Colon (tissue), 2 donors: ENCODE data around the gene REXO1.
"Not testable (repeated sequence)": the region's sequence is repeated elsewhere in the genome, so short reads cannot be mapped to it uniquely, and the experiment has no call there.

ENCODE experiments used
- FAIRE-seq: peaks from 2 replicates; lab custom pipeline; 2012; peaks lifted over from hg19 to GRCh38; lab: Jason Lieb, UNC
- donor health status: control.
- donor health status: control.

Gene REXO1

DNA sequence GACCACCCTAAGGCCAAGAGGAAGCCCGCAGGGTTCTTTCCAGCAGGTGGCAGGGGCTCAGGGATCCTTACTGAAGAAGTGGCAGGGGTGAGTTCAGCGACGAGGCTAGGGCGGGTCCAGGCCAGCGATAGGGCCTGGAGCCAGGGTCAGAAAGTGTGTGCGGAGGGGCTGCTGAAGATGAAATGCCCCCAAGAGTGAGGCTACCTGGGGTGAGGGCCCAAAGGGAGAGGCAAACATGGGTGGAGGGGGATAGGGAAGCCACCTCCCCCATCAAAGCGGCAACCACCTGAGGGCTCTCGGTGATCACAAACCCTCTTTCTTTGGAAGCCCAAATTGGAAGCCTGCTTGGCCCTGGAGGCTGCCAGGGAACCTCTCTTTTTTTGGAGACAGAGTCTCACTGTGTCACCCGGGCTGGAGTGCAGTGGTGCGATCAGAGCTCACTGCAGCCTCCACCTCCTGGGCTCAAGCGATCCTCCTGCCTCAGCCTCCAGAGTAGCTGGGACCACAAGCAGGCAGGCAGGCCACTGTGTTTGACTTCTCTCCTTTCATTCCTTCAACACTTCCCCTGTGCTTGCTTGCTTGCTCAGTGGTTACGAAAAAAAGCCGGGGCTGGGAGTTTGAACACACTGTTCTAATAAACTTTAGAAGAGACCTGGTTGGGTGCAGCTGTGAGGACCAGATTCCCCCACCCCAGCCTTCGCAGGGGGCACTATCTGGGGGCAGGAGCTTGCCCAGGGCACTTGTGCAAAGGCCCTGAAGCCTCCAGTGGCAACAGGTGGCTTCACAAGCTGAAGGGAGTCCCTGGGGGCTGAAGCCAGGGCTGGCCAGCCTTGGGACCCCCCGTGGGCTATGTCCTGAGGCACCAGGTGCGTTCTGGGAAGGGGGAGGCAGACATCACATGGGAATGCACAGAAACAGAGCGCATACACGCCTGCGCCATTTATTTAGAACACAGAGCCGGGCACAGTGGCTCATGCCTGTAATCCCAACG lies 34.8 kb downstream of the REXO1 start:
- FAIRE-seq, result no peak

DNA sequence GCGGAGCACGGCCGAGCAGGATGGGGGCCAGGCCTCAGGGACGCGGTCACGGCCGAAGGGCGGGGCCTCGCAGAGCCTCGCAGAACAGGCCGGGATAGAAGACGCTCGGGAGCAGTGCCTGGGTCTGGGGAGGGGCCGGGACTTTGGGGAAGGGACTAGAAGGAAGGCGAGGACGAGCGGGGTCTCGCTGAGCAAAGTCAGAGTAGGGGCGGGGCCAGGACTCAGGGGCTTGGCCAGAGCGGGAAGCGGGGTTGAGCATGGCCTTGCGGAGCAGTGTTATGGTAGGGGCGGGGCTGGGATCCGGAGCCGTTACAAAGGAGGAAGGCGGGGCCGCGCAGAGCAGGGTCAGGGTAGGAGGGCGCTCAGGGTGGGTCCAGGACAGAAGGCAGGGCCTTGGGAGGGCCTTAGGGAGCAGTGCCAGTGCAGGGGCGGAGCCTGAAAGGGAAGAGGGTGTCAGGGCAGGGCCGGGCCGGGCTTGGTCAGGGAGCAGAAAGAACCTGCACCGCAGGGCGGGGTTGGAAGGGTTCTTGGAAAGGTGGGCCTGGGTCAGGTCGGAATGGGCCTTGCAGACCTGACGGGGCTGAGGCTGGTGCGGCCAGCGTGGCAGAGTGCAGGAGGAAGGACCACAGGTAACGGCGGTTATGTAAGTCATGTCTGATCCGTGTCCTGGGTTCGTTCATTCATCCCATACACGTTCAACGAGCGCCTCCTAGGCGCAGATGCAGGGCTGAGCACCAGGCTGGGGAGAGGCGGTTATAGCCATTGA lies 35.7 kb downstream of the REXO1 start:
- no peak for FAIRE-seq

DNA sequence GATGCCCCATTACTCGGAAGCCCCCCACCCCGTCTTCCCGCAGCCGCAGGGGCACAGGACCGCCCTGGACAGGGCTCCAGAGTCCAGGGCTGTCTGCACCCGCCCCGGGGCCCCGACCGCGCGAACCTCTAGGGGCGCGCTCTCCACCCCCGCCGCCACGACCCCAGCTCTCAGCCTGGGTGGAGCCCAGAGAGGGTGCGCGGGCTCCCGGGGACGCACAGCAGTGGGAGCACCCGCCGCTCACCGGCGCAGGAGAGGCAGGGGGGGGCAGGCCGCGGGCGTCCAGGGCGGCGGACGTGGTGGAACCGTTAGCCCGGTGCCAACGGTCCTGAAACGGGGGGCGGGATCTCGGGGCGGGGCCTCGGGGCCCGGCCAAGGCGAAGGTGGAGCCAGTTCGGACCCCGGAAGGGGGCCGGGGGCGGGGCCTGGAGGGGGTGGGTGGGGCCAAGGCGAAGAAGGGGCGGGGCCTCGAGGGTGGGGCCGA lies 36.3 kb downstream of the REXO1 start, which contains the start of gene ATP8B3:
ATP8B3 (minus strand) TSS at position 335 of the 484 bp plus-strand sequence. CDS start 540 bp downstream, outside the sequence.
- FAIRE-seq, result no peak

DNA sequence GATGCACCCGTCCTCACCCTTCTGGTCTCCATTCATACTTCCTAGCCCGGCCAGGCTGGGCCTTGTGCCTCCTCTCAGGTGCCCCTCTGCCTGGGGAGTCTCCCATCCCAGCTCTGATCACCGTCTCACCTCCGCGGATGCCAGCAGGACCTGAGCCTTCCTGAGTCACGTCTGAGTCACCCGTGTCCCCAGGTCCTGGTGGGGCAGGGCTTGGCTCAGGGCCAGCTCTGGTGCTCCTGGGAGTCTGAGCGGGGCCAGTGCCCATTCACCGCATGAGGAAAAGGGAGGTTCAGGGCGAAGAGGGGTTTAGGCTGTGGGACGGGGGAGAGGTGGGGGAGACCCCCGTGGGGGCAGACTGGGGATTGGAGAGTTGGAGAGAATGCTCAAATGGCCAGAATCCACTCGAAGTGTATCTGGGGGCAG lies 36.8 kb downstream of the REXO1 start:
- no peak for FAIRE-seq

DNA sequence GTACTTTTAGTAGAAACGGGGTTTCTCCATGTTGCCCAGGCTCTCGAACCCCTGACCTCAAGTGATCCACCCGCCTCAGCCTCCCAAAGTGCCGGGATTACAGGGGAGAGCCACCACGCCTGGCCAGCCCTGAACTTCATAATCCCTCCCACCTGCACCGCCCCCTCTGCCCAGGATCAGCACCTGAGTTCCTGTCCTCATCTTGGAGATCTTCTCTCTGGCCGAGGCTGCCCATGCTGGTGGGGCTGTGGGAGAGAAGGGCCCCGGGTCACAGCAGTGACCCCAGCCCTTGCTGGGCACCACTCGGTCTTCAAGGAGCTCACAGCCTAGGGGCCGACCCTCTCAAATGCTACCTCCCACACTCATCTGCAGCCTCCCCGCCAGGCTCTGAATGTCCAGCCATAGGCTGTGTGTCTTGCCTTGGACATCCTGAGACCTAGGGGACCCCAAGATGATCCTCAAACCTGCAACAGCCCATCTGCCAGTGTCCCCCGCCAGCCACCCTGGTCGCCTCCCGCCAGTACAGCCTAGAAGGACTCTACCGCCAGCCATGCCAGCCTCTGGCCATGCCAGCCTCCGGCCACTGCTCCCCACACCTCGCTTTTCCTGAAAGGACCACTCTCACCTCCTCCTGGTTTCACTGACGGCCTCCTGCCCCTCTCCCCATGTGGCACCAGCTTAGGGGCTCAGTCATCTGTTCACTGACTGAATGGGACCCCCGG lies 37.7 kb downstream of the REXO1 start:
- no peak for FAIRE-seq

DNA sequence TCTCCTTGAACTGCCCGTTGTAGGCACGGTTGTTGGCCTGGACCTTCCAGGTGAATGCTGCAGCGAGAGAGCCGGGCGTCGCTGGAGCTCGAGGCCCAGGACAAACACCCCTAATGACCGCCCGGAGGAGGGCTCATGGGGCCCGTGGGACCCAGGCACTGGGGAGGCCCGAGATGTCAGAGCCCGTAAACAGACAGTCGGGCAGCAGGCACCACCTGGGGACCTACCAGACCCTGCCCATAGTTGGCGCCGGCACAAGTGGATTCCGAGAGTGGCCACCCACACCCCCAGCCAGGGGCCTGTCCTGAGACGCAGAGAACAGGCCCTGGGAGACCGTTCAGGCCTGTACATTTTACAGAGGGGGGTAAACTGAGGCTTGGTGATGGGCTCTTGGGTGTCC lies 38.6 kb downstream of the REXO1 start:
- FAIRE-seq, result no peak

DNA sequence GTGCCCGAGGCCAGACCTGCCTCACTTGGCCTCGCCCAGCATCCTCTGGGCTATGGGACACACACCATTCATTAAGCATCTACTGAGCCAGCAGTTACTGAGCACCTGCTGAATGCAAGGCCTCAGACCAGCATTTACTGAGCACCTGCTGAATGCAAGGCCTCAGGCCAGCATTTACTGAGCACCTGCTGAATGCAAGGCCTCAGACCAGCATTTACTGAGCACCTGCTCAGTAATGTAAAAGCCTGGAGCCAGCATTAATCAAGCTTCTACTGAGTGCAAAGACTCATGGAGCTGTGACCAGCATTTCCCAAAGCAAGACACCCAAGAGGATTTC lies 39.9 kb downstream of the REXO1 start:
- FAIRE-seq, result no peak

DNA sequence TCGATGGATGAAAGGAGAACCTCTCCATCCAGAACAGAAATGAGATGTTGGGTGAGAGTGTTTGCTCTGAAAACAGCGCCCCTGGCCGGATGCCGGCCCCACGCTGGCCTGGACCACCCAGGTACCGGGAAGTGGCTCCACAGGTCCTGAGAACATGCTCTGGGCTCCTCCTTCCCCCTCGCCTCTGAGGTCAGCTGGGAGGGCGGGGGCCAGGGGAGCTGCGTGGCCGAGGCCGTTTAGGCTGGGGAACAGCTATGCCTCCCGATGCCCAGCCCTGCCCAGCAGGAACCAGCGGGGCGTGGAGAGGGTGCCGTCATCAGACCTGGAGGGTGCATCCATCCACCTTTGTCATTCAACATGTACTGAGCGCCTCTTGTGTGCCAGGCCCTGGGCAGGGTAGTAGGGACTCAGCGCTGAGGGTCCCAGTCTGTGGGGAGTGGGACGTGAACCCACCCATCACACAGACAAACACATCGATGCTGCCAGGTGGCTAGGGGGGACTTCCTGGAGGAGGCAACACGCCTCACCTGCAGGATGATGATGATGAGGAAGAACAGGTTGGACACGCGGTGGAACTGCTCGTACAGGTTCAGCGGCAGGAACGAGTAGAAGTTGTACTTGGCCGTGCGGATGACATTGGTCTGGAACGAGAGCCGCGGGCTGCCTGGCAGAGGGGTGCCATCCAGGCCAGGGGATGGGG lies 40.4 kb downstream of the REXO1 start:
- FAIRE-seq, result no peak

DNA sequence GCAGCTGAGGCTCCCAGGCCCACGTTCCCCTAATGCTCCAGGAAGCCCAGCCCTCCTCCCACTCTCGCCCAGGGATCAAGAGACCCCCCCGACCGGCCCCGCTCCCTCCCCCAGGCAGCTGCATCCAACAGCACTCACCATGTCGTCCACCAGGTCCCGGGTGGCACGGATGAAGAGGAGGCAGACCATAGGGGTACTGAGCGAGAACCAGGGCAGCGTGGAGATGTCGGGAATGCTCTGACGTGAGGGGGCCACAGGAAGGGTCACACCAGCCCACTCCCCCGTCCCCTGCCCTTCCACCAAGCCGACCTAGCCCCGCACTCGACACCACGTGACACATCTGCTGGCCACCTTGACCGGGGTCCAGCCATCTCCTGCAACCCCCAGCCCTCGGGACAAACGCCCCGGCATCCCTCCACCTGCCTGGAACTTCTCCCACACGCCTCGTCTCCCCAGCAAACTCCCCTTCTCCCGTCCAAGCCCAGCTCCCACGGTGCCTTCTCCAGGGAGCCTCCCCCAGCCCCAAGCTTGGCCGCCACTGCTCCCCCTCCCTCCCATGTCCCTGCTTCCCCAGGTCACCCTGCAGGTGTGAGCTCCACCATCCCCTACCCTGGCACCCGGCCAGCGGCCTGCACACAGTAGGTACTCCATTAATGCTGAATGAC lies 41.1 kb downstream of the REXO1 start:
- no peak for FAIRE-seq

DNA sequence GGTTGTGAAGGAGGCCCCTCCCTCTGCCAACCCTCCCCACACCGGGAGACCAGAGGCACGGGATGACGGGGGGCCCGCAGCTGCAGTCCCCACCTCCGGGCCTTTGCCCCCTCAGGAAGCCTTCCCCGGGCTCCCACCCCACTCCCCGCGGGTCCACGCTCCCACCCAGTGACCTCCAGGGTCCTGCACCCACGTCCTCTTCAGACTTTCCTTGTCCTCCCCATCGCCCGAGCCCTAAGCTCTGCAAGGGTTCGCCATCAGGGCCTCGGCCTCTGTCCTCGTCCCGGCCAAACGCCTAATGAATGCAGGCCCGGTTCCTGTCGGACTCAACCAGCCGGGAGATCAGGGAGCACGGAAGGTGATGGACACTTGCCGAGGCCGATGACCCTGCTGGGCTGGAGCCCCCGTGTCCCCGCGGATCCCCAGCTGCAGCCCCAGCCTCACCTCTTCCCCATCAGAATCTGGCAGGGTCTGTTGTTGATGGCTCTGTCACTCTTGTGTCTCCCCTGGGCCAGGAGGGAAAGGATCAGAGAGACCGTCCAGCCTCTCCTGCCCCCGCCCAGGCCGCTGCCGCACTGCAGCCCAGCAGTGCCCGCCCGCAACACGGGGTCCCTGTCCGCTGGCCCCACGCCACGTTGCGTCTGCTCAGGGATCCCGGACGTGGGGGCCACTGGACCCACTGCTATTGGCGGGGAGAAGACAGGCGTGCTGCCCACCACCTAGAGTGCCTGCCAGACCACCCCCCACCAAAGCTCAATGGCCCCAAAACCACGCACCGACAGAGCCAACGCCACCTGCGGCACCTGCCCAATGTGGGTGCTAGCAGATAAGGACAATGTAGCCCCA lies 41.9 kb downstream of the REXO1 start:
- no peak for FAIRE-seq

DNA sequence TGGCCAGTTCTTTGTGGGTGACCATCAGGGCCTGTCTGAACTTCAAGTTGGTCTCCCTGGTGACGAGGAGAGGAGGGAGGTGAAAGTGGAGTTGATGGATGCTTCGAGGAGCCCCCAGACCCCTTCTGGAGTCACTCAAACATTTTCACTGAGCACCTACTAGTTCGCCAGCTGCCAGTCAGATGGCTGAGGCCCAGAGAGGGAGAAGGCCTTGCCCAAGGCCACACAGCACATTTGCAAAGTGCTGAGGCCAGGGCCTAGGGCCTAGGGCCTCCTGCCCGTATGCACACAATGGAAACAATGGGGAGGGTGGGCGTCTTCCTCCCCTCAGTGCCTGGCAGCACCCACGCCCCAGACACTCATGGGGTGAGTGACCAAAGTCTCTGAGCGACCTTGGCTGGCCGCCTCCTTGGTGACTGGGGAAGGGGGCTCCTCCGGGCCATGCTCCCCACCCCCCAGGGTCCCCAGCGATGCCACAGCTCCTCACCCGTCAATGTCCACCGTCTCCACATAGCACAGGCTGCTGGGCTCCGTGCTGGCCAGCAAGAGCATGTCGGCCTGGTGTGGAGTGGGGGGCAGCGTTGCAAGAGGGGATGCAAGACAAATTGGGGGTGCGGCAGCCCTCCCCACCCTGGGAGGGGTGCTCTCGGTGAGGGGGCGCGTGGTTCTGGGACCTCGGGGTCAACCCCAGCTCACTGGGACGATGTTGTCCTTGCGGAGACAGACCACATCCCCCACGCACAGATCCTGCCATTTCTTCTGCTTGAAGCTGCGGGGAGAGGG lies 42.7 kb downstream of the REXO1 start:
- no peak for FAIRE-seq

DNA sequence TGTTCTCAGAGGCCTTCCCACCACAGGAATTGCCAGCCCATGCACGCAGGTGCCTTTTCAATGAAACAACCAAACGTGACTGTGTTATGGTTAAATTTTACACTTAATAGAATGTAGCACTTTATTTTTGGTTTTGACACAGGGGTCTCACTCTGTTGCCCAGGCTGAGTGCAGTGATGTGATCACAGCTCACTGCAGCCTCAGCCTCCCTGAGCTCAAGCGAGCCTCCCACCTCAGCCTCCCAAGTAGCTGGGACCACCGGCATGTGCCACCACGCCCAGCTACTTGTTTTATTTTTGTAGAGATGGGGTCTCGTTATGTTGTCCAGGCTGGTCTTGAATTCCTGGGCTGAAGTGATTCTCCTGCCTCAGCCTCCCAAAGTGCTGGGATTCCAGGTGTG lies 43.4 kb downstream of the REXO1 start:
- no peak for FAIRE-seq

DNA sequence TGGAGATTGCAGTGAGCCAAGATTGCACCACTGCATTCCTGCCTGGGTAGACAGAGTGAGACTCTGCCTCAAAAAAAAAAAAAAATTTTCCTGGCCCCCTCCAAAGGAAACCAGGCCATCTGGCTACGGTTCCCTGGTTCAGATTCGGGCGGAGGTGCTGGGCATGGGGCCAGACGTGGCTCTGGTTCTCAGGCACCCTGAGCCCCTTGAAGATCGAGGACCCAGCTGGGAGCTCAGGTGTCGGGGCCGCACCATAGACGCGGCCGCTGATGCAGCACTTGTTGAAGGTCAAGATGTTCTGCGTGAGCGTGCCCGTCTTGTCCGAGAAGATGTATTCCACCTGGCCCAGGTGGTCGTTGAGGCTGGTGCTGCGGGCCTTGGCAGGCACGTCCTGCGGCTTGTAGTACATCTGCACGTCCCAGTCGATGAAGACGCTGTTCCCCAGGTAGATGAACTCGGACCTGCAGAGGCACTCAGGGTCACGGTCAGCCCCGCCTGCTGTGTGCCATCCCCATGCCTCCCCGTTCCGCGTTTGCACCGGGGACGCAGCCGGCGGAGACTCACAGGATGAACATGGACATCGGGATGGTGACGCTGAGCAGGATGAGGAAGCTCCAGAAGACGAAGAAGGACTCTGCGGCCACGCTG lies 48.5 kb downstream of the REXO1 start:
- FAIRE-seq, result no peak

DNA sequence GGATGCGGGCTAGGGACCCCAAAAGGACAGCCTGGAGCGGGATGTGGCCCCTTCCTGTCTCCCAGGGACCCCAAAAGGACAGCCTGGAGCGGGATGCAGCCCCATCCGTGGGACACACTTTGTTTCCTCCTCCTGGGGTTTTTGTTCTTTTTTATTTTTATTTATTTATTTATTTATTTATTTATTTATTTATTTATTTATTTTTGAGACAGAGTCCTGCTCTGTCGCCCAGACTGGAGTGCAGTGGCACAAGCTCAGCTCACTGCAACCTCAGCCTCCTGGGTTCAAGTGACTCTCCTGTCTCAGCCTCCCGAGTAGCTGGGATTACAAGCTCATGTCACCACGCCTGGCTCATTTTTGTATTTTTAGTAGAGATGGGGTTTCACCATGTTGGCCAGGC lies 51.0 kb downstream of the REXO1 start:
- FAIRE-seq, result not testable (repeated sequence)

DNA sequence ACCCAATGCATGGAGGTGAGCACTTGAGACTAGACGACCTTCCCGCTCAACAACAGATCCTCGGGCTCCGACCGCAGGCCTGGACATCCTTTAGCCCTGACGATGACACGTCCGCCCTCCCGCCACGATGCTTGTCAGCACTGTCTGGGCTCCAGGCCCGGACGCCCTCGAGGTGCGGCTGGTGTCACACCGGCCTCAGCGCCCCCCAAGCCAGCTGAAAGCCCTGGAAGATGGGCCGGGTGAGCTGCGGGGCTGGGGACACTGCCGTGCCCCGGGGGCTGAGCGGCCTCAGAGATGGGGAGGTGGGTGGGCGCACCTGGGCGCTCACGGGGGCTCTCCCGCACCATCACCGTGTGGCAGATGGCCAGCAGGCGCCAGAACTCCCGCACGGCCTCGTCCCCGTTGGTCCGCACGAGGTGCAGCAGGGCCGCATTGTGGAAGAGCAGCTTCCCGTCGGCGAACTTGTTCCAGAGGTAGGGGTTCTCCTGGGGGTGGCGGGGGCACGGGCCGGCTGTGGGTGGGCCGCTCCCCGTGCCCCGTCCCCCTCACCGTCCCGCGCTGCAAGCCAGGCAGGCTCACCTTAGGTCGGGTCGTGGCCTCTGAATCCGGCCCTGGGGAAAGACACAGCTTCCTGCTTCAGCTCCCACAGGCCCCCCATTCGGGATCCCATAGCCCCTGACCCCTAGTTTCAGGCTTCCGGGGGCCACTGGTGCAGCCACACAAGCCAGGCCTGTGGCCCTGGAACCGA lies 51.7 kb downstream of the REXO1 start:
- FAIRE-seq, result no peak

DNA sequence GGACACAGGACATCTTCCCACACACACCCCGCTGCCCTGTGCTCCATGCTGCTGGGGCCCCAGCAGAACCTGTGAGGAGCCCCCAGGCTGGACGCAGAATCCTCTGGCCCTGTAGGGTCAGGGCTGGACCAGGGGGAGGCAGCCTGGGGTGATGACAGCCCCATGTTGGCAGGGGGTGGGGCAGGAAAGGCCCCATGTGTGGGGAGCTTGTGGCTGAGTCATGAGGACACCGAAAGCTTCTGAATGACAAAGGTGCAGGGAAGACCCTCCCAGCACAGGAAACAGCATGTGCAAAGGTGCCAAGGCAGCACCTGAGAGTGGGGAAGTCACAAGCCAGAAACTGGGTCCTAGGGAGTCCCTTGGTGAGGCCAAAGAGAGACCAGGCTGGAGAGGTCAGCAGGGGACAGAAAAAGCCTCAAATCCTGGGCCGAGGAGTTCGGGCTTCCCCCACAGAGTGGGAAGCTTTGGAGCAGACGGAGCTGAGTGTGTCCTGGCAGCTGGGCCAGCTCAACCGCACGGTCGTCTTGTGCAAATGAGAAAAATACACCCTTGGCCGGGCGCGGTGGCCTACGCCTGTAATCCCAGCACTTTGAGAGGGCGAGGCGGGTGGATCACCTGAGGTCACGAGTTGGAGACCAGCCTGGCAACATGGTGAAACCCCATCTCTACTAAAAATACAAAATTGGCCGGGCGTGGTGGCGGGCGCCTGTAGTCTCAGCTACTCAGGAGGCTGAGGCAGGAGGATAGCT lies 53.7 kb downstream of the REXO1 start:
- no peak for FAIRE-seq

DNA sequence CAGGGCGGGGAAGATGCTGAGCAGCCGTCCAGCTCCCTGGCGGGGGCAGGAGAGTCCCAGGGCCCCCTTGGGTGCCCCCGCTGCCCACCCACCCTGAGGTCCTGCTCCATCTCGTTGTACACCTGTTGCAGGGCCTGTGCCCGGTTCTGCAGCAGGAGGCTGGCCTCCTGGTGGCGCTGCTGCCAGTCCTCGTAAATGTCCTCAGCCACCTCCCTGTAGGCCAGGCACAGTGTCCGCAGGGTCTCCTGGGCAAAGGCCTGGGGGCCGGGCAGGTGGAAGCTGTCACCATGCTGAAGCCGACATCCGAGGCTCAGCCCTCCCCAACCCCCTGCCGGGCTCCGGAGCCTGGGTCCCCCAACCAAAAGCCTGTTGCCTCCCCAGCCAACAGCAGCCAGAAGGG lies 56.4 kb downstream of the REXO1 start:
- FAIRE-seq, result no peak
